Activated CD4-positive, alpha-beta T cell treated with anti-CD3 and anti-CD28 coated beads, Interleukin-2, Interleukin-6, amounts not matched to agents 100 ng/mL and 50 ng/mL, durations not matched to agents 16 hours and 8 hours (primary cell): Measurements from ENCODE around the gene MAML3.

Experiments
- DNase-seq: peaks from one replicate; pipeline ENCODE4 v3.0.0-alpha.2; 2020

MAML3 gene

DNA sequence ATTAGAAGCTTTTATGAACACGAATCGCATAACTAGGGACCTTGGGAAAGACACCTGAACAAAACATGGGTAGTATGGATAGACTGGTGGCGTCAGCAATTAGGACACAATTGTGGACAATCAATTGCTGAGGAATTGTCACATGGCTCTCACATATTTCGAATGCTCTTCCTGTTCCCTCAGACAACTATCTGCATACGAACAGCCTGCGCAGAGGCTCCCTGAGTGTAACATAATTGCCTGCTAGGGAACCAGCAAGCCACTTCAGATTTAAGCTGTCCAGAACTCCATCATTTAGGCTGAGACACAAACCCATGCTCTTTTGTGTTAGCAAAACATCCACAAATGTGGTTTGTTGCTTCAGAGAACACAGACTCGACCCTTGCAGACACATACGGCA is 327.6 kb downstream of the MAML3 start:
- no peak for DNase-seq

DNA sequence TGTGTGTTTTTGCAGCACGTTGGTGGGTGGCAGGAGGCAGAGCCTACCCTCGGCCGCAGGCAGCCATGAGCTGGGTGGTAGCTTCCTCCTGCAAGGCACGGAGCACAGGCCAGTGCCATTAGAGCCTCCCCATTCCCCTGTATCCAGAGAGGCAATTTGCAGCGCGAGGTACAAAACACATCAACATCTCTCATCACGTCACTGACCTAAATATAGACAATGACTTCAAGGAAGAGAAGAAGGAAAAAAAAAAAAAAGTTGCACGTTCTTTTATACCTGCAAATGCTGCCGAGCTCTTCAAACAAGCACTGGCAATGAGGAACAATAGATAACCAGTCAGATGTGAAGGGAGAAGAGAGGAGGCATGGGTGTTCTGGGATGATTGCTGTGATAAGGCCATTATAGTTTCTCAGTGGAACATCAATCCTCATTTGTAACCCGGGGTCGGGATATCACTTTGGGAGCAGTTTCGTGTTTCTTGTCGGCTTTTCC is 328.4 kb downstream of the MAML3 start:
- DNase-seq = no peak

DNA sequence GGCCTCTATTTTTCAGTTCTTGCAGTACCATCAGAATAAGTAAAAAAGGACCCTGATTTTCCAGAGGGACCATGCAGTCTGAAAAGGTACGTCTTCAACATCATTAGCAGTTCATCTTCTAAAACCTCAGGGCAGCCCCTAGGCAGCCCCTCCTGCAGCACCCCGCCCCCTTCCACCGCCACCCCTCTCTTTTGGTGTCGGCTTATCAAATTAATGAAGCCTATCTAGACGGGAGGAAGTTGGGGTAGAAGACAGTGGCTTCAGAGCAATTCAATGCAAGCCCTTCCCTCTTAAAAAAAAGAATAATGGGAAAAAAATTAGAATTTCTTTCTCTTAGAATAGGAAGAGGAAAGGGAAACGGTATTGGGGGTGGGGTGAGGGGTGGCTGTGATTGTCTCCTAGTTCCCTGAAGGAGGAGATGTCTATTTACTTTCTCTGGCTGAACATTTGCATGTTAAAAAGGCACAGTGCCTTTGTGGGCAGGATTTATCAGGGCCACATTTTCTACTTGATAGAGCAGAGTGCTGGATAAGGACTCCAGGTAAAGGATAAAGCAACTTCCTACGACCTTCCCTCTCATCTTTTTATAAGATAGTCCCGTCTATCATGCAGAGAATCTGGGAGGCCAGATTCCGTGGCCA is 329.0 kb downstream of the MAML3 start:
- no peak for DNase-seq

DNA sequence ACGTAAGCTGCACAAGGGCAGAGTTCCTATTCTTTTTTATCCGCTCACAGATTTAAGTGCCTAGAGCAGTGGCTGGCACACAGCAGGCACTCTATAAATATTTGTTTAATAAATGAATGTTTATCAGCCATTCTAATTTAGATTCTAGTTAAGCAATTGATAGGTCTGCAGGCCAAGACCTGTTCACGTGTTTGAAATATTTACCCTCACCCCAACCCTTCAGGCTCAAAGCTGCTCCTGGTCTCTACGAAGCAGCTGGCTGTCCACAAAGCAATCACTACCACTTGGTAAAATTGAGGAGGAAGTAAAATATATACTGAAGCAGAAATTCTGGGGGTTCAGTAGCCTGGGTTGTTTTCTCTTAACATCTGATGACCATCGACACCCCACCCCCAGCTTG is 330.2 kb downstream of the MAML3 start:
- no peak for DNase-seq

DNA sequence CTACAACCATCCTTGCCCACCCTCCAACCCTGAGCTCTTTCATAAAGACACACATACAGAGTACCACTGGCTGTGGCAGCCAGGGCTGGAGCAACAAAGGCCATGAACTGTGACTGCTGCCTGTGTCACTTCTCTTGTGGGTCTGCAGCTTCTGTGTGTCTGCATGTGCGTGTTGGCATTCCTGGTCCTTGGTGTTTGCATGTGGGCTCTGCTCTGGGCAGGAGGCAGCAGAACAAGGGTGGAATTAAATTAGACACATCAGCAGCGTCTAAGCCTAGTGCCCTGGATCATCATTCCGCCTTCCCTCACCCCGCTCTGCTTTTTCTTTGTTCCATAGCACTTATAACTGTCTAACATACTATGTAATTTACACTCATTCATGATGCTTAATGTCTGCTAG is 330.6 kb downstream of the MAML3 start:
- DNase-seq = no peak

DNA sequence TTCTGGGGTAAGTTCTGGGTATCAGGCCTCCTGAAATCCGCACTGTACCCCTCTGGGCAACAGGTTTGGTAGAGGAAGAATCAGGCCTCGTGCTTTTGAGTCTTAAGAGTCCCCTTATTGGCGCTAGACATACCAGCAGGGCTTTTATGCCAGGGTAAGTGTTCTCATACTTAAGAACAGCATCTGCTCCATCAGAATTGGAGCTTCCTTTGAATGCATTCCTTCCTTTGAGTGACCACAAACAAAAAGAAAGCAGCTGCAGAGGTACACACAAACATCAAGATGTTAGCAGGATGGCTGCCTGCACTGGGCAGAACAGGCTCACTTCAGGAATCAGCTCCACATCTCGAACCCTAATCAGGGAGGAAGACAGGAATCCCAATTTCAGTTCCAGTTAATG is 331.6 kb downstream of the MAML3 start:
- no peak for DNase-seq

DNA sequence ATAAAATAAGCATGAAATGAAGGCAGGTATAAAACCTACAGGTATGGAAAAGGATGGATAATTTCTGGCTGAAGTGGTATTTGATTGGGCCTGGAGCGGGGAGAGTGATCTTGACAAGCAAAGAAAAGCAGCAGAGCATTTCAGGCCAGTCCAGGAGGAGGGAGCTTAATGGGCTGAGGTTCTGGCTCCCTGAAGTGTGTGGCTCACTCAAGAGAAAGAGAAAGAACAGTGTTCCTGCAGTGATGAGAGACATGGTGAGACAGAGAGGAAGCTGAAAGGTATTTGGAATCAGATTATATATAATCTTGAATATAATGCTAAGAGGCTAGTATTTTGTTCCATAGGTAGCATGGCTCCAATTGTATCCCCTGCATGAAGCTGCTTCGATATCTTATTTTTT is 334.9 kb downstream of the MAML3 start:
- no peak for DNase-seq

DNA sequence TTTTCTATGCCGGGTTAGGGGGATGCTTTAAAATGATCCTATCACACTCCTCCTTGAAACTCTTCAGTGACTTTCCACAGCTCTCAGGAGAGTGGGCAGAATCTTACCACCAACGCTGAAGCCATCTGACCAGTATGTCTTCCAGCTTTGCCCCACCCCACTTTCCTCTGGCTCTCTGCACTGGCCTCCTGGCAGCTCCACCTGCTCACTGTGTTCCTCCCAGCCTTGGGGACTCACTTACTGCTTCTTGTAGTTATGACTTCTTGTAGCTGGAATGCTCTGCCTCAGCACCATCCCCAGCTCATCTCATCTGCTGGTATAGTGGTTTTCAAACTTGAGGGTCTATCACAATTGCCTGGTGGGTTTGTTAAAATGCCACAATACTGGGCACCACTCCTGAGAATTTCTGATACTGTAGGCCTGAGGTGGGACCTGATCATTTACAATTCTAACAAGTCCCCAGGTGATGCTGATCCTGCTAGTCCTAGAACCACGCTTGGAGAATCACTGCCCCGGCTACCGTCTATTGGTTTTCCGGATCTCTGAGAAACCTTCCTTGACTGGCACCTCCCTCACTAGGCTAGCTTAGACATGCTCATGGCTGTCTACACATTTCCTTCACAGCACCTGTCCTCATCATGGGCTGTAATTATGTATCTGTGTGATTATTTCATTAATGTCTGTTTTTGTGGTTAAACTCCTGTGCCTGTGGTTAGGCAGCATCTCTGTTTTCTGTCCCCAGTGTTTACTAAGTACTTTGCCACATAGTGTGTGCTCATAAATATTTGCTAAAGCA is 336.1 kb downstream of the MAML3 start:
- no peak for DNase-seq

DNA sequence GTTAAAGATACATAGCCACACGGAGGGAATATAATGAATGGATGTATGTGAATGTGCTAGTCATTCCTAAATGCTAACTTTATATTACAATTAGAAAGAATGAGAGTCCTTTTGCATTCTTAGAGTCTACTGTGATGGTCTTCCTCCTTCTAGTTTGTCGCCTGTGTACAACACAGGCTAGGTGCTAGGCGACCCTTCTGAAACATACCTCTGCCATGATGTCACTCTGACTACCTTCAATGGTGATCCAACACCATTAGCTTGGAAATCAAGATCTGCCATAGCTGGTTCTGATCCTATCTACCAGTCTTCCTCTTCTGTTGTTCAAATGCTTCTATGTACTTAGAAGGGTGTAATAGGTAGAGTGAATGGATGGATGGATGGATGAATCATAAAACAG is 337.1 kb downstream of the MAML3 start:
- DNase-seq = no peak

DNA sequence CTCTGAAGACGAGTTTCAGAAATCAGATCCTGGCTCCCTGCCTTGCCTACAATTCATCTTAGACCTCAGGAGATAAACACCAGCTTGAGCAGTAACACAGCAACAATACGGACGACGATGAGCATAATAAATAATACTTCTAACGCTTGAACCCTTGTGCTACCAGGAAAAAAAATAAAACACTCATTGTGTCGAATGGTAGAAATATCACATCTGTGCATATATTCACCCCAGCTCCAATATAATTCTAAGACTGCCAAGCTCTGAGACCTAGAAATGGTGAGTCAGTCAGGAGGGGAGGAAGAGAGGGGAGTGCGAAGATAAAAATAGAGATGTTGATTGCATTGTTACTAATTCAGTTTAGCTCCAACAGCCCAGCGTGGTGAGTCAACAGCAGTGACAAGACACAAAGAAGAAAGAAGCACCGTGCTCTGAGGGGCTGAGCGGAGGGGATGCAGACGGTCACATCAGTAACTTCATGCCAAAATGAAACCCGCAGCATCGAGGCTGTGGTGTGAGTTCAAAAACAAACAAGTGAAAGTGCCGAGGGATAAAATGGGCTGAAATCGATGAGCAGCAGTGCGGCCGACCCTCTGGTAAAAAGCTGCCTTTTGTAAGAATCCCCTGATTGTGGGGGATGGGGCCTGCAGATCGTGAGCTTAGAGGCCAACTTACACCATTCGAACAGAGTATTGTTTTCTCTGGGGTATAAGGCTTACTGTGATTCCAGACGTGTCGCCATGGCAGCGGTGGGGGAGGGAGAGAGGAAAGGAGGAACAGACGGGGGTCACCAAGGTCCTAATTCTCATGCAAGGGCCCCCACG is 338.0 kb downstream of the MAML3 start:
- no peak for DNase-seq

DNA sequence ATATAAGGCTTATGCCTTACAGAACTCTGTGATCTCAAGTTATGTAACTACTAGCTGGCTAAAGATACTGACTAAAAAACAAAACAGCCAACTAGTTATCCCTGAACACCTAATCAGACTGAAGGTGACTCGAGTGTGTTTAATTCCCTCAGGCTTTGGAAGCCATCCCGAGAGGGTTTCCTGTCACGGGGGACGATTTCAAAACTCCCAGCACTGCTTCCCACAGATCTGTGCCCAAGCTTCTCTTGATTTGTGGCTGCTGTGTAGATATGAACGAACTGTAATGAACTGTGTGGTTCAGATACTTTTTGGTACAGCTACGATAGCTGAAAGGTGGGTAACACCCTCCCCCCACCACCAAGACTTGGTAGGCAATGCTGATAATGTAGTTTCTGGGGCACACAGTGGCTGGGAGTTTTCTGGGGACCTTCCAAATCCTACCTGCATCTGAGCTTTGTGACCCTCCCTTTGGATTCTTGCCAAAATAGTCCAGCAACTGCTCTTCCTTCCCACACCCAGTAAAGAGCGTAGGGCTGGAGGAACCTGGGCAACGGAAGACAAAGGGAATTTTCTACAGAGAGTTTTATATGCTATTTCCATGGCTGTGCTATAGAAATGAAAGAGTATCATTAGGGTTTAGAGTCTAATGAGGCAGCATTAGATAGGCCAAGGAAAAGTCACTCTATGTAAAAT is 339.5 kb downstream of the MAML3 start:
- DNase-seq = no peak

DNA sequence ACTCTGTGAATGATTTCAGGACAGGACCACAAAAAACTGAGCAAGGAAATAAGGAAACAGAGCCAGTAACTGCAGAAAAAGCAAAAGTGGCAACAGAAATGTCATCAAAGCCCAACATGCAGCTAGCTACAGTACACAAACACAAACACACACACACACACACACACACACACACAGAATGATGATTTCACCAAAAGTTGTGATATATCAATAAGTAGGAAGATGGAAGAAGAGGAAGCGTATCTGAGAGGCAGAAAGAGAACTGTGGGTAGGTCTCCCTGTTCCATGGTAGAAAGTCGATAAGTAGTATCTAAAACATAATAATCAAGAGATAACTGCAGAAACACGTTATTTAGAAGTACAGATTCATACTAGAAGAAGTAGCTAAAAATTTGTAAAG is 340.1 kb downstream of the MAML3 start:
- DNase-seq = no peak

DNA sequence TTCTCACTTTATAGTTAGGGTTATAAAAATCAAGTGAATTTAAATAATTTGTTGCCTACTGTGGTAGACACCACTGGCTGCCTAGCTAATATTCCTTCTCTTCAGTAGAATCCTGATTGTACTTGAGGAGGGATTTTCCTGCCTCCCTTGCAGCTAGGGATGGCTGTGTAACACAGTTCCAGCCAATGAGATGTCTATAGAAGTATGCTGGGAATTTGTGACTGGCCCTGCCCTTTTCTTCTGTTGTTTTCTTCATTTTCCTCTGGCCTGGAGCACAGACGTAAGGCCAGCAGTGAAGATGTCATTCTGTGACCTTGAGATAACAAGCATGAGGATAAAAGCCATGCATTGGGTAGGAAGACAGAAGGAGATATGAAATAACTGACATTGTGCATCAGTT is 343.3 kb downstream of the MAML3 start:
- DNase-seq = no peak

DNA sequence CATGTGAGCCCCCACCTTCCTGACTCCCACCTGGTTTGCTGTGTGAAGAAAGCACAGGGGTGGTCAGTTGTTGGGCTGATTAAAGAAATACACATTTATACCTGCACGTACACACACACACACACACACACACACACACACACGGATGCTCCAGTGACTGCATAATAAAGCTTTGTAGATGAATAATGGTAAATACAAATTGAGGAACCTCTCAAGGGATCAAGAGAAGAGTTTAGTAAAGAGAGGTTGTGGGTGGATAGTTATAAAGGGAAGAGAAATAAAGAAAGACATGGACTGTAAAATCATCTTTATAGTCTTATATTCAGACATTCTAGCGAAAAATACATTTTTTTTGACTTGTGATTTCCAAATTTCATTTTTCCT is 344.2 kb downstream of the MAML3 start:
- no peak for DNase-seq

DNA sequence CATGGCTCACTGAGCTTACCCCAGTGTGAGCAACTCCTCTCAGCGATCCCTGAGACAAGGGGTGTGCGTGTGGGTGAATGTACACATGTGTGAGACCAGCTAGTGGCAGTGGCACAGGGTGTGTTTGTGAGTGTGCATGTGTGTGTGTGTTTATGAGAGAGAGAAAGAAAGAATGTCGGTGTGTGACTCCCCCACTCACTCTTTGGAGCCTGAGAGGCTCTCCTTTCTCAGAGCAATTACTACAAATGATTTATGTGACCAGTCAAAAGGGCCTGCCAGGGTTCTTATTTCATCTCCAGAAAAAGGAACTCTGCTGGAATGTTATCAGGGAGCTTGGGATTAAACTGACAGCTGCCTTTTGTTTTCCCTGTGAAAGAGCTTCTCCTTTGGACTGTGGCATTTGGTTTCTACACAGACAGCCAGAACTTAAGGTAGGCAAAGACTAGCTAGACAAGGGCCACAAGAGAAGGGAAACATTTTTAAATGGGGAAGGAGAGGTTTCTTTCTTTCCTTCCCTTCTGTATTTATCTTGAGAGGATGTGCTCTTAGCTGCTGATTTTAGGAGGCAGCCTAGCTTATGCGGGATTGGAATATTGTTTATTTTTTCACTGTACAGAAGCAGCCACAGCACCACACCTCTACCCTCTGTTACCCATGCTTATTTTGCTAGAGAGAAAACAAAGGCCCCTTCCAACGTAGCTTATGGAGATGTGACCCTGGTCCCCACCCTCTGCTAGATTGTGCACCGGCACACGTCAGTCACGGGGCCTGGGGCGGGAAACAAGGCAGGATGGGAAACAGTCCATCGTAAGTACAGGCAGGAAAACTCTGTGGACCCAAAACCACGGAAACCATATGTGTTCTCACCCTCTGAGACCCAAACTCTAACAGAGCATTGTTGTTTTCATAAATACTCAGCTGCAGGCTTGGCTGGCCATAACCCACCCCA is 344.9 kb downstream of the MAML3 start:
- no peak for DNase-seq

DNA sequence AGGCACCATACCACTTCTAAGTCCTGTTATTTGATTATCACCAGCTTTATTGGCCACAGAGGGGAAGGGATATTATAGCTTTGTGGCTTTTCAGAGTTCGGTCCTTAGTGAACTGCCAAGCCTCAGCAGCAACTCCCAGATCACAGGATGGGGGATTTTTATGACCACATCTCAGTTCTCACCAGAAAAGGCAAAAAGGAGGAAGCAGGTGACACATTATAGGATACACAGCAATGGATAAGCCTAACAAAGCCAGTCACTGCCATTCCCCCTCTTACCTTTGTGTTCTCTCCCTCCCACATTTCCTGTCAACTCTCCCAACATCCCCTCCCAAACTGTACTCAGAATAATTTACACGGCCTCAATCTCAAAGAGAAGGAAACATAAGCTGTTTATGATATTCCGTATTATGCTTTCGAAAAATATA is 345.6 kb downstream of the MAML3 start:
- DNase-seq = no peak

DNA sequence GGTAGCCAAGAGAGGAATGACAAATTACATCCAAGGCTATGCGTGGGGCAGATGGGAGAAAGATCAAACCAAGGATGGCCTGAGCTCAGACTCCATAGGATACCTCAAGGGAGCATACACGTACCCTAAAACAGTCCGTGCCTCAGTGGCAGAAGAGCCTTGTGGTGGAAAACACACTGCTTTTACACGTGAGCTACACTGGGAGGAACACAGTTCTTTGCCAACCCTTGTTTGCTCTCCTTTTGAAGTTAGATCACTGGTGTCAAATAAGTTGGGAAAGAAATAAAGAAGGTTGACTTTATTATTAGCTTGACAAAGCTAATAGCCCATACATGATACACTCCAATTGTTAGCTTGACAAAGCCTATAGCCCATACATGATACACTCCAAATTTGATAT is 346.5 kb downstream of the MAML3 start:
- no peak for DNase-seq

DNA sequence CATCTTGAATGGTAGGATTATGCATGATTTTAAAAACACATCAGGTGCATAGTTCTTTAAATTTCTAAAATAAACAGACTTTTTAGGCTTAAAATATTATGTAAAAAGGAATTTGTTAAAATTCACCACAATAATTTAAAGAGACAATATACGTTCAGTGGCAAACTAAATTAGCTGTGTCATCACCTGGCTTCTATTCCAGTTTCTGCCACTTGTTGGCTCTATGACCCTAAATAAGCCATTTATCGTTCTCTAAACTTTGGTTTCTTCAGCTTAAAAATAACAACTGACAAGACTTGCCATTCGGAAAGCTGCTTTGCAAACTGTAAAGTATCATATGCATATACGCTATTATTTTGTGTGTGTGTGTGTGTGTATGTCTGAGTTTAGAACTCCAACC is 347.1 kb downstream of the MAML3 start:
- DNase-seq = no peak

DNA sequence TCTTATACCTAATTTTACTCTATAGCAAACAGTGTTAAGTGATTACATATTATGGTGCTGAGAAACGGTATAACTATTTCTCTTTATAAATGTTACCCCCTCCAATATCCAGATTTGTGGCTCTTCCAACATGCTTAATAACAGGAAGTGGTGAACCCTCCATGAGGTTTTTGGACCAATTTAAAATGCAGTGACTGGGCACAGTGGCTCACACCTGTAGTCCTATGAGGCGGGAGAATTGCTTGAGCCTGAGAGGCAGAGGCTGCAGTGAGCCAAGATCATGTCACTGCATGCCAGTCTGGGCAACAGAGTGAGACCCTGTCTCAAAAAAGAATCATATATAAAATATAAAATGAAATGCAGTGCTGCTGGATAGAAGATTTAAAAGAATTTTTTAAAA is 351.1 kb downstream of the MAML3 start:
- DNase-seq = no peak

DNA sequence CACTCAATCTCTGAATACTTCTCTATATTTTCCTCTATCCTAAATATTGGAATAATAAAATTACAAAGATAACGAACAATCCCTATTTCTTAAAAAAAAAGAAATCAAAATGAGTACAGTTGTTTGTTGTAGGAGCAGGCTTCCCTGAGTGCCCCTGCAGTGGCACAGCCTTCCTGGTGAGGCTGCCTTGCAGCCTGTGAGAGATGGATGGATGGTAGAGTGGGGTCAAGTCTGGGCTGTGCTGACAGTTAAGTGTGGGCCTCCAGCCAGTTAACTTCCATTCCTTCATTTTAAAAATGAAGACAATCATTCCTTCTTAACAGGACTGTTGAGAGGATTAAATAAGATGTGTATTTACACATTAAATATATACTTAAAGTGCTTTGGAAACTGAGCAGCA is 351.5 kb downstream of the MAML3 start:
- no peak for DNase-seq

DNA sequence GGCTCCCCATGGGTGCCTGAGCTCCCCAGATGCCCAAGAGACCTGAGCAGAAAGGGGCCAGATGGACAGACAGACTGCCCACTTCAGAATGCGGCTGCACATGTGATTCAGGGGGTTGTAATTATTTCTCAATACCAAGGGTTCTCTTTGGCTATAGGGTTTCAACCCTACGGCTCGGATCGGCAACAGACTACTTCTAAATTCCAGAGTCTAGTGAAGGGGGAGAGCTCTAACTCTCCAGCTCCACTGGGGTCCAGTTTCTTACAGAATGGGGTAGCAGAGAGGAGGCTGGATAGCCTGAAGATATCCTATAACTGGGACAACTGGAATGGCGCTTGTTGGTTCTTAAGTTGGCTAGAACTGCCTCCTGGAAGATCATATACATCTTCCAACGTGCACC is 352.1 kb downstream of the MAML3 start:
- DNase-seq = no peak

DNA sequence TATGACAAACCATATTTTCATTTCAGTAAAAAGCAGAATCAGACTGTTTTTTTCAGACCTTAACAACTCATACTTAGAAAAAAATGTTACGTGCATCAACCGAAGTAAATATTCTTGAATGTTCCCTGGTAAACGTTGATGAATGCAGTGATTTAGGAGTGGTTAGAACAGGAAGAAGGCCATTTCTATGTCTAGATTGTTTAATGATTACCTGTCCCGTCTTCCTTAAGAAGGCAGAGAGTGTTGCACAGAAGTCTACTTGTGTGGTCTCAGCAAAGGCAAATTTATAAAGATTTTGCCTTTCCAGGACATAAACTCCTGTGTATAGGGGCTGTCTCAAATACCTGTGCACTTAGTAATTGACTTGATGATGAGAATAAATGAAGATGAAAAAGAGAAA is 353.9 kb downstream of the MAML3 start:
- DNase-seq = no peak
